Body of pancreas (tissue), 4 donors: ENCODE results near the gene SERPINB2. TPM values are rescaled to one million over a fixed set of nuclear protein-coding genes. Genes with fewer than 3 reads are reported as not detected.

Experiments
- ATAC-seq: fragments of 150-250 bp; one replicate; pipeline ENCODE4 v1.9.1; 2016
- DNase-seq, 4 donors: peaks; one replicate each; pipeline ENCODE4 v3.0.0-alpha.2; 2019
- H3K27ac ChIP-seq, 4 donors: fragments of 200-600 bp; sonication (generic); 1 replicate in 3 of 4; 2 replicates in 1 of 4; pipeline versions ENCODE4 v1.5.1 to v1.6.1; 2016 to 2019; ENCODE audit warnings: mild to moderate bottlenecking in 1 of 4, mixed read lengths in 1 of 4, moderate library complexity in 1 of 4
- H3K27me3 ChIP-seq, 2 donors: fragments of 200-600 bp; sonication (generic); one replicate each; pipeline ENCODE4 v1.6.0; 2016; ENCODE audit warnings: mild to moderate bottlenecking in 1 of 2
- H3K36me3 ChIP-seq, 2 donors: fragments of 200-600 bp; sonication (generic); replicated peaks in 1 of 2; 2 replicates each; pipeline ENCODE4 v1.5.1; 2016; ENCODE audit warnings: low read depth in 2 of 2; ENCODE audit not compliant: insufficient read depth in 1 of 2
- H3K4me1 ChIP-seq: fragments of 200-600 bp; sonication (generic); one replicate; pipeline ENCODE4 v1.6.0; 2016
- H3K4me3 ChIP-seq, 2 donors: fragments of 200-600 bp; sonication (generic); 1 replicate in 1 of 2; 2 replicates in 1 of 2; pipeline ENCODE4 v1.5.1; 2016 to 2019
- H3K9me3 ChIP-seq, 3 donors: fragments of 200-600 bp; sonication (generic); 1 replicate in 2 of 3; 2 replicates in 1 of 3; pipeline ENCODE4 v1.5.1; 2016
- POLR2A ChIP-seq, 3 donors: fragments of 450-650 bp; IDR thresholded peaks; one replicate each; pipeline ENCODE4 v1.6.1; 2016; ENCODE audit warnings: antibody characterized with exemption in 3 of 3, mild to moderate bottlenecking in 2 of 3
- WGBS, 2 donors: methylation state at CpG; one replicate each; pipeline ENCODE4 v1.1.5; 2017; 5-methylcytosine and 5-hydroxymethylcytosine counted together
- intact Hi-C: fragments of 100-400 bp; cut with DNase I; formaldehyde crosslinking; loops from one replicate; pipeline ENCODE4 v1.15.1; 2023
- total RNA-seq, 2 donors: library from RNA; depleted of rRNA; stranded (reverse); fragments of >200 nt; gene quantifications; one replicate each; pipeline ENCODE4 v1.1.0, GENCODE V29; 2016
- TF ChIP-seq, protein P1 (sequence below), 7 experiments: fragments of 450-650 bp in 4 of 7; fragments of 200-600 bp in 3 of 7; sonication (generic) in 3 of 7; IDR thresholded peaks; one replicate each; pipeline ENCODE4 v1.5.1; 2016 to 2019; ENCODE audit warnings: antibody characterized with exemption in 7 of 7

The SERPINB2 gene
- total RNA-seq, 2 donors from 2014 or later: 1.6 TPM; not detected in 1

DNA sequence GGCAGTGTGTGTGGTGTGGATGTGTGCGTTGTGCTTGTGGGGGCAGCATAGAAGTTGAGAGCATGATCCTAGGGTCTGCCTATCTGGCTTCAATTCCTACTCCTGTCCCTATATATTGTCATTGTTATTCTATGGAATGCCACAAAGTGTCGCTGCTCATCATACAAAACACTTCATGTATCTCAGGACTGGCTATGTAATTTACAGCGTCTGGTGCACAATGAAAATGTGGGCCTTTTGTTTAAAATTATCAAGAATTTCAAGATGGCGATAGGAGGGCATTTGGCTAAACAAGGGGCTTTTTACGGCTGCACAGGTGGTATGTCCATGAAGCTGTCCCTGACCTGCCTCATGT, 3.4 kb downstream of the SERPINB2 start:
- intact Hi-C loops: no loop called here
- Histone ChIP-seq H3K27ac (no peak overlapping the region), H3K27me3 (no peaks in the 10 kb centered on the region), H3K9me3 (no peaks in the 10 kb centered on the region), H3K4me3 (no peak overlapping the region), H3K36me3 (no peaks in the 10 kb centered on the region), H3K4me1 (no peaks in the 10 kb centered on the region)
- ATAC-seq: no peak
- TF ChIP-seq POLR2A (IDR thresholded peaks at IDR 0.05): no peak
- TF ChIP-seq, protein P1, sequence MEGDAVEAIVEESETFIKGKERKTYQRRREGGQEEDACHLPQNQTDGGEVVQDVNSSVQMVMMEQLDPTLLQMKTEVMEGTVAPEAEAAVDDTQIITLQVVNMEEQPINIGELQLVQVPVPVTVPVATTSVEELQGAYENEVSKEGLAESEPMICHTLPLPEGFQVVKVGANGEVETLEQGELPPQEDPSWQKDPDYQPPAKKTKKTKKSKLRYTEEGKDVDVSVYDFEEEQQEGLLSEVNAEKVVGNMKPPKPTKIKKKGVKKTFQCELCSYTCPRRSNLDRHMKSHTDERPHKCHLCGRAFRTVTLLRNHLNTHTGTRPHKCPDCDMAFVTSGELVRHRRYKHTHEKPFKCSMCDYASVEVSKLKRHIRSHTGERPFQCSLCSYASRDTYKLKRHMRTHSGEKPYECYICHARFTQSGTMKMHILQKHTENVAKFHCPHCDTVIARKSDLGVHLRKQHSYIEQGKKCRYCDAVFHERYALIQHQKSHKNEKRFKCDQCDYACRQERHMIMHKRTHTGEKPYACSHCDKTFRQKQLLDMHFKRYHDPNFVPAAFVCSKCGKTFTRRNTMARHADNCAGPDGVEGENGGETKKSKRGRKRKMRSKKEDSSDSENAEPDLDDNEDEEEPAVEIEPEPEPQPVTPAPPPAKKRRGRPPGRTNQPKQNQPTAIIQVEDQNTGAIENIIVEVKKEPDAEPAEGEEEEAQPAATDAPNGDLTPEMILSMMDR (IDR thresholded peaks at IDR 0.05): no peak
- 81 to 82% methylated on average over 5 of the region's 5 CpGs for WGBS, 2 donors
- DNase-seq: no peak

DNA sequence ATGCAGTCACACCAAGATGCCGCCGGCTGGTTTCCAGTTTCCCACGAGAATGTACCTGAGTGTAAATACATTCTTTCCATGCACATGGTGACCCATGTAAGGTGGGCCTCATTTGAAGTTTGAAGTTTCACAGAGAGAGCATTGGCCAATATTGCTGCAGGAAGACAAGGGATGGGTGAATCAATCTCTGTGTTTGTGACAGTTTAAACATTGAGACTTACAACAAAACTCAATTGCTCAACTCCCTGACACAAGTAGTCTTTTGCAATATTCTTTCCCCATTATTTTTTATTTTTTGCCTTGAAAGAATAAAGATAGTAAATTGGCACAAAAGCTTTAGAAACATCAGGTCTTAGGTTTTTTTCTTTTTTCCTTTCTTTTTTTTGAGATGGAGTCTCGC, 5.1 kb downstream of the SERPINB2 start:
- intact Hi-C loops: no loop called here
- Histone ChIP-seq H3K4me3 (no peak overlapping the region), H3K9me3 (no peaks in the 10 kb centered on the region), H3K4me1 (no peaks in the 10 kb centered on the region), H3K27ac (no peak overlapping the region), H3K36me3 (no peaks in the 10 kb centered on the region), H3K27me3 (no peaks in the 10 kb centered on the region)
- ATAC-seq (no peak), DNase-seq (no peak)
- TF ChIP-seq, protein P1 (IDR thresholded peaks at IDR 0.05): no peak
- no peak for TF ChIP-seq POLR2A (IDR thresholded peaks at IDR 0.05)
- 84 to 94% methylated on average over 4 of the region's 4 CpGs for WGBS, 2 donors

DNA sequence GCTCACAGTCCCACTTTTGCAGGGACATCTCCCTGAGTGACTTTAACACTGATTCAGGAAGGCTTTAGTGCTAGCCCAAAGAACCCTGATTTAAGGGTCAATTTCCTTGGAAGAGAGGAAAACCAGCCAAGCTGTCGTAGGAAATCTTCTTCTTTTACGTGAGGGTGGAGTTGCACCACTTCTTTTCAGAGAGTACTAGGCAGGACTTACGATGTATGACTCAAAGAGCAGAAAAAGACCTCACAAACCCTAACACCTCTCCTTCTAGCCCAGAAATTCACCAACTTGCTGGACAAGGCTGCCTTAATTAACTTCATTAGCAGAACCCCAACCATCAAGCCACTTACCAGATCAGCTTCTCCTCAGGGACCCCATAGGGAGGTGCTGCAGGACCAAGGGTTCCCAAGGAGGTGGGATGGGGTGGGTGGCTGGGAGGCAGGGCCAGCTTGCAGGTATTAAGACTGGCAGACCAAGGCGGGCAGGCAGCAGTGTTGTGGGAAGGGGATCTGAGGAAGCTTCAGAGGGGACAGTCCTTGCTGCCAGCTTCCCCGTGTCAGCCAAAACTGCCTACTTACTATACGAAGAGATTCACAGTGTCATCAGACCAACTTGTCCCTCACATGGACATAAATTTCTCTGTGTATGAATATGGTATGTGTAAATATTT, 6.7 kb downstream of the SERPINB2 start:
- Histone ChIP-seq H3K27ac (no peak overlapping the region), H3K27me3 (no peaks in the 10 kb centered on the region), H3K9me3 (no peaks in the 10 kb centered on the region), H3K36me3 (no peaks in the 10 kb centered on the region), H3K4me1 (no peaks in the 10 kb centered on the region), H3K4me3 (no peak overlapping the region)
- WGBS, 2 donors: 81 to 83% methylated on average over 6 of the region's 6 CpGs
- no peak for ATAC-seq
- no peak for TF ChIP-seq POLR2A (IDR thresholded peaks at IDR 0.05)
- TF ChIP-seq, protein P1 (IDR thresholded peaks at IDR 0.05): no peak
- DNase-seq: no peak
- intact Hi-C loops: no loop called here

DNA sequence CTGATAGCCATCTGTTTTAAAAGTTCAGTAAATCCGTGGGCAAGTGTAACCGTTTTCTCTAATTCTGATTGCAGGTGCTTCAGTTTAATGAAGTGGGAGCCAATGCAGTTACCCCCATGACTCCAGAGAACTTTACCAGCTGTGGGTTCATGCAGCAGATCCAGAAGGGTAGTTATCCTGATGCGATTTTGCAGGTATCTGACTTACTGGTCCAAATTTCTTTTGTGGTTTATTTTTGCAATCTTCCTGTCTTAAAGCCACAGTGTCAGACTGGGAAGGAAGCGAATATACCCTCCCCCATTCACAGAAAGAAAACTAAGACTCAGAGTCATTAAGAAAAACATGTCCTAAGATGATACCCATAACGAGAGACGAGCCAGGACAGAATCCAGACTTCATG, 7.7 kb downstream of the SERPINB2 start:
- no peaks in the 10 kb centered on the region for H3K36me3 ChIP-seq
- WGBS, 2 donors: 73 to 80% methylated on average over 6 of the region's 6 CpGs

More for the DNA sequence above, 7.7 kb downstream of the SERPINB2 start:
- ATAC-seq: no peak
- Histone ChIP-seq H3K9me3 (no peaks in the 10 kb centered on the region), H3K27me3 (no peaks in the 10 kb centered on the region), H3K4me3 (no peak overlapping the region), H3K27ac (no peak overlapping the region), H3K4me1 (no peaks in the 10 kb centered on the region)
- intact Hi-C loops: no loop called here
- no peak for DNase-seq
- TF ChIP-seq, protein P1 (IDR thresholded peaks at IDR 0.05): no peak
- TF ChIP-seq POLR2A (IDR thresholded peaks at IDR 0.05): no peak
